Stimulated activated CD4-positive, alpha-beta T cell treated with anti-CD3 and anti-CD28 coated beads, Interleukin-12 subunit alpha, Interleukin-12 subunit beta, amount 100 ng/mL, for 48 hours (primary cell): ENCODE data around the gene MMP14.
"Not testable (repeated sequence)": the region's sequence is repeated elsewhere in the genome, so short reads cannot be mapped to it uniquely, and the experiment has no call there.

Experiments
- DNase-seq, 3 donors: peaks; one replicate each; pipeline ENCODE4 v3.0.0-alpha.2; 2020; ENCODE audit warnings: low read depth in 2 of 3, low spot score in 1 of 3

MMP14 gene

GRCh38 chr14:22836301-22837113 is at the start of gene MMP14:
TSS of gene MMP14 (plus strand) at chr14:22836585. CDS start at chr14:22836818, 233 bp downstream.
- DNase-seq, result no peak

- no peak for DNase-seq
Measured at GRCh38 chr14:22786685-22787084, 49.7 kb upstream of the MMP14 start.

GRCh38 chr14:22791301-22791700 is 45.1 kb upstream of the MMP14 start:
- DNase-seq, result no peak

GRCh38 chr14:22792158-22792557 is 44.2 kb upstream of the MMP14 start:
- no peak for DNase-seq

GRCh38 chr14:22793550-22793949 is 42.8 kb upstream of the MMP14 start:
- not testable (repeated sequence) for DNase-seq

- no peak for DNase-seq
Measured at GRCh38 chr14:22793976-22794375, 42.4 kb upstream of the MMP14 start.

- no peak for DNase-seq
Measured at GRCh38 chr14:22794551-22794951, 41.8 kb upstream of the MMP14 start.

- DNase-seq, result no peak
Measured at GRCh38 chr14:22796087-22796707, 40.2 kb upstream of the MMP14 start.

- no peak for DNase-seq
Measured at GRCh38 chr14:22797017-22797917, 39.1 kb upstream of the MMP14 start.

GRCh38 chr14:22798528-22798927 is 37.9 kb upstream of the MMP14 start:
- no peak for DNase-seq

GRCh38 chr14:22800346-22800745 is 36.0 kb upstream of the MMP14 start:
- no peak for DNase-seq

- no peak for DNase-seq
Measured at GRCh38 chr14:22801716-22802115, 34.7 kb upstream of the MMP14 start.

GRCh38 chr14:22802860-22803686 is 33.3 kb upstream of the MMP14 start:
- no peak for DNase-seq

- no peak for DNase-seq
Measured at GRCh38 chr14:22803687-22803974, 32.8 kb upstream of the MMP14 start.

GRCh38 chr14:22805235-22805634 is 31.1 kb upstream of the MMP14 start:
- not testable (repeated sequence) for DNase-seq

- no peak for DNase-seq
Measured at GRCh38 chr14:22807432-22808087, 28.8 kb upstream of the MMP14 start.

- DNase-seq, result no peak
Measured at GRCh38 chr14:22808388-22809209, 27.8 kb upstream of the MMP14 start.

- DNase-seq, result no peak
Measured at GRCh38 chr14:22811722-22812121, 24.7 kb upstream of the MMP14 start.

GRCh38 chr14:22812744-22813143 is 23.6 kb upstream of the MMP14 start:
- no peak for DNase-seq

- no peak for DNase-seq
Measured at GRCh38 chr14:22813145-22813544, 23.2 kb upstream of the MMP14 start.
